ENCODE results near the gene ELL2. TPM values are rescaled to one million over a fixed set of nuclear protein-coding genes. Genes with fewer than 3 reads are reported as not detected.

Gene ELL2
- total and polyA plus RNA-seq, 9 of the 15 experiments (the other 6 are each of a cell fraction or from before 2014, with no cell fraction given), result 4.3 to 18.3 (median 14.5) TPM

DNA sequence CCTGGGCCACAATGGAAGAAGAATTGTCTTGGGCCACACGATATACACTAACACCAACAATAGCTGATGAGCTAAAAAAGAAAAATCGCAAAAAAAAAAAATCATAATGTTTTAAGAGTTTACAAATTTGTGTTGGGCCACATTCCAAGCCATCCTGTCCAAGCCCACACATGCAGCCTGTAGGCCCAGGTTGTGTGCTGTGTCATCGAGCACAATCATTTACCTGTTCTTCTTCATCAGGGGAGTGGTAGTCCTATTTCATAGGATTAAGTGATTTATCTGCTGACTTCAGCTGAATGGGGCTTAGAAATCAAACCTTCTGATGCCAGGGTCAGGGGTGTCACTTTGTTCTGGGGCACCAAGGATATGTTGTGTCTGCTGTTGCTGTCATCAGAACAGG is 44.6 kb upstream of the ELL2 start (continued):
- TF ChIP-seq, protein P1, sequence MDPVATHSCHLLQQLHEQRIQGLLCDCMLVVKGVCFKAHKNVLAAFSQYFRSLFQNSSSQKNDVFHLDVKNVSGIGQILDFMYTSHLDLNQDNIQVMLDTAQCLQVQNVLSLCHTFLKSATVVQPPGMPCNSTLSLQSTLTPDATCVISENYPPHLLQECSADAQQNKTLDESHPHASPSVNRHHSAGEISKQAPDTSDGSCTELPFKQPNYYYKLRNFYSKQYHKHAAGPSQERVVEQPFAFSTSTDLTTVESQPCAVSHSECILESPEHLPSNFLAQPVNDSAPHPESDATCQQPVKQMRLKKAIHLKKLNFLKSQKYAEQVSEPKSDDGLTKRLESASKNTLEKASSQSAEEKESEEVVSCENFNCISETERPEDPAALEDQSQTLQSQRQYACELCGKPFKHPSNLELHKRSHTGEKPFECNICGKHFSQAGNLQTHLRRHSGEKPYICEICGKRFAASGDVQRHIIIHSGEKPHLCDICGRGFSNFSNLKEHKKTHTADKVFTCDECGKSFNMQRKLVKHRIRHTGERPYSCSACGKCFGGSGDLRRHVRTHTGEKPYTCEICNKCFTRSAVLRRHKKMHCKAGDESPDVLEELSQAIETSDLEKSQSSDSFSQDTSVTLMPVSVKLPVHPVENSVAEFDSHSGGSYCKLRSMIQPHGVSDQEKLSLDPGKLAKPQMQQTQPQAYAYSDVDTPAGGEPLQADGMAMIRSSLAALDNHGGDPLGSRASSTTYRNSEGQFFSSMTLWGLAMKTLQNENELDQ (CRISPR knock-in tag; IDR thresholded peaks at IDR 0.05; ENCODE audit: borderline replicate concordance), result no peak
- no peak for TF ChIP-seq RBBP5 (IDR thresholded peaks at IDR 0.05; ENCODE audit: borderline replicate concordance, insufficient read depth, low read length, poor library complexity, severe bottlenecking)
- no peak for TF ChIP-seq ZNF384 (IDR thresholded peaks at IDR 0.05; ENCODE audit: low read depth, low read length)
- TF ChIP-seq AFF1 (IDR thresholded peaks at IDR 0.05; ENCODE audit: low read depth in 1 of 2, partially characterized antibody in 2 of 2), result no peak
- TF ChIP-seq ZNF133 (CRISPR knock-in tag; IDR thresholded peaks at IDR 0.05), result no peak
- TF ChIP-seq ZNF699 (CRISPR knock-in tag; IDR thresholded peaks at IDR 0.05; ENCODE audit: insufficient replicate concordance), result no peak
- TF ChIP-seq, protein P2, sequence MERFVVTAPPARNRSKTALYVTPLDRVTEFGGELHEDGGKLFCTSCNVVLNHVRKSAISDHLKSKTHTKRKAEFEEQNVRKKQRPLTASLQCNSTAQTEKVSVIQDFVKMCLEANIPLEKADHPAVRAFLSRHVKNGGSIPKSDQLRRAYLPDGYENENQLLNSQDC (CRISPR knock-in tag; IDR thresholded peaks at IDR 0.05), result no peak
- no peak for TF ChIP-seq ZNF717 (CRISPR knock-in tag; IDR thresholded peaks at IDR 0.05)

Measured in K562 (cell line).